HCT116 (cell line): Measurements from ENCODE around the gene SLC35G3. TPM values are rescaled to one million over a fixed set of nuclear protein-coding genes. Genes with fewer than 3 reads are reported as not detected.

ENCODE experiments used
- ATAC-seq: fragments of 200-7000 bp; cut with Tn5 transposase; 2 replicates; pipeline ENCODE4 v1.9.1; 2020; ENCODE audit warnings: mild to moderate bottlenecking, moderate library complexity
- BruUV-seq: library from RNA; stranded (reverse); fragments of 400-500 nt; replicated peaks from 2 replicates; lab custom pipeline; 2021; lab: Mats Ljungman, UMichigan
- CTCF ChIA-PET: fragments of 300-600 bp; sonication (Branson Sonifier 250); formaldehyde crosslinking; loops from one replicate; lab custom pipeline; 2021; ENCODE audit warnings: antibody characterized with exemption; lab: Charles Lee
- POLR2A ChIA-PET: fragments of 300-600, 350-600 bp; sonication (Branson Sonifier 250); formaldehyde crosslinking; loops from one replicate; lab custom pipeline; 2021; ENCODE audit warnings: antibody characterized with exemption; lab: Charles Lee
- RAD21 ChIA-PET, 2 experiments: fragments of 300-600 bp; sonication (Branson Sonifier 250); formaldehyde crosslinking; loops; one replicate each; lab custom pipeline; 2023; ENCODE audit warnings: low total read pairs in 2 of 2; ENCODE audit not compliant: uncharacterized antibody in 2 of 2, unreplicated experiment in 2 of 2, low non-redundant PET in 1 of 2; lab: Charles Lee
- DNase-seq: peaks from one replicate; pipeline ENCODE4 v3.0.0-alpha.2; 2010; ENCODE audit warnings: low read depth, low spot score
- H2AFZ ChIP-seq: fragments of 200-600 bp; shearing (Covaris generic), sonication (generic); 2 replicates; pipeline ENCODE4 v1.6.1; 2017; ENCODE audit warnings: low read depth, mixed run types, mixed read lengths, antibody characterized with exemption, low read length; ENCODE audit not compliant: poor library complexity, severe bottlenecking
- H3K27ac ChIP-seq: 2 replicates; pipeline ENCODE4 v1.5.1; 2012; ENCODE audit warnings: low read depth, low read length
- H3K27me3 ChIP-seq: fragments of 200-600 bp; sonication (generic); 2 replicates; pipeline ENCODE4 v1.6.1; 2016; ENCODE audit warnings: mixed run types, low read length, mixed read lengths; ENCODE audit not compliant: insufficient read depth
- H3K36me3 ChIP-seq, 2 experiments: fragments of 200-500 bp in 1 of 2; fragments of 200-600 bp in 1 of 2; sonication (Bioruptor generic) in 1 of 2; sonication (generic) in 1 of 2; 2 replicates each; pipeline versions ENCODE4 v1.5.1 to v1.6.1; 2014 to 2016; ENCODE audit warnings: low read length in 2 of 2, inconsistent platforms in 1 of 2, mixed read lengths in 1 of 2, mixed run types in 1 of 2; ENCODE audit not compliant: insufficient read depth in 2 of 2, control insufficient read depth in 1 of 2
- H3K4me1 ChIP-seq, 2 experiments: fragments of 200-600 bp in 1 of 2; sonication (generic) in 1 of 2; 2 replicates each; pipeline versions ENCODE4 v1.5.1 to v1.6.1; 2012 to 2017; ENCODE audit warnings: low read length in 2 of 2, inconsistent platforms in 1 of 2, mild to moderate bottlenecking in 1 of 2, mixed read lengths in 1 of 2, mixed run types in 1 of 2, moderate library complexity in 1 of 2; ENCODE audit not compliant: insufficient read depth in 2 of 2, control insufficient read depth in 1 of 2
- H3K4me2 ChIP-seq: fragments of 200-600 bp; sonication (generic); 2 replicates; pipeline ENCODE4 v1.6.1; 2017; ENCODE audit warnings: mixed run types, low read length, mixed read lengths
- H3K4me3 ChIP-seq, 2 experiments: fragments of 200-600 bp in 1 of 2; sonication (generic) in 1 of 2; replicated peaks in 1 of 2; 2 replicates each; pipeline ENCODE4 v1.5.1; 2011 to 2016; ENCODE audit warnings: low read length in 2 of 2, control low read depth in 1 of 2, low read depth in 1 of 2, mild to moderate bottlenecking in 1 of 2, mixed read lengths in 1 of 2, mixed run types in 1 of 2
- H3K79me2 ChIP-seq: fragments of 200-600 bp; sonication (generic); 2 replicates; pipeline ENCODE4 v1.6.1; 2017; ENCODE audit warnings: mild to moderate bottlenecking, mixed run types, low read length, moderate library complexity, mixed read lengths; ENCODE audit not compliant: insufficient read depth
- H3K9ac ChIP-seq: fragments of 200-600 bp; sonication (generic); 2 replicates; pipeline ENCODE4 v1.6.1; 2016; ENCODE audit warnings: low read length, mixed read lengths
- H3K9me2 ChIP-seq: fragments of 200-600 bp; sonication (generic), shearing (Covaris generic); 2 replicates; pipeline ENCODE4 v1.6.1; 2017; ENCODE audit warnings: mixed run types, mild to moderate bottlenecking, moderate library complexity; ENCODE audit not compliant: insufficient read depth
- H3K9me3 ChIP-seq, 2 experiments: fragments of 200-500 bp in 1 of 2; fragments of 200-600 bp in 1 of 2; sonication (Bioruptor generic) in 1 of 2; sonication (generic) in 1 of 2; 2 replicates each; pipeline ENCODE4 v1.6.1; 2014 to 2017; ENCODE audit warnings: low read length in 2 of 2, mixed read lengths in 2 of 2, inconsistent platforms in 1 of 2, low read depth in 1 of 2, mild to moderate bottlenecking in 1 of 2, mixed run types in 1 of 2, moderate library complexity in 1 of 2; ENCODE audit not compliant: control insufficient read depth in 1 of 2, insufficient read depth in 1 of 2
- H4K20me1 ChIP-seq: fragments of 200-600 bp; sonication (generic), shearing (Covaris generic); 2 replicates; pipeline ENCODE4 v1.6.1; 2017; ENCODE audit warnings: mixed run types, mild to moderate bottlenecking, moderate library complexity; ENCODE audit not compliant: insufficient read depth
- ATF3 ChIP-seq: IDR thresholded peaks from 2 replicates; pipeline ENCODE4 v1.6.1; 2012
- CEBPB ChIP-seq: IDR thresholded peaks from 2 replicates; pipeline ENCODE4 v1.6.1; 2012; ENCODE audit warnings: low read depth
- CTCF ChIP-seq, 3 experiments: fragments of 200-600 bp in 1 of 3; sonication (generic) in 1 of 3; IDR thresholded peaks in 2 of 3; conservative IDR thresholded peaks in 1 of 3; 2 replicates each; pipeline ENCODE4 v1.5.1; 2012 to 2017; ENCODE audit warnings: low read depth in 2 of 3, low read length in 2 of 3, antibody characterized with exemption in 1 of 3, borderline replicate concordance in 1 of 3, control low read depth in 1 of 3, mild to moderate bottlenecking in 1 of 3, mixed read lengths in 1 of 3, mixed run types in 1 of 3, moderate library complexity in 1 of 3; ENCODE audit not compliant: insufficient read depth in 1 of 3
- EGR1 ChIP-seq: IDR thresholded peaks from 2 replicates; pipeline ENCODE4 v1.6.1; 2012; ENCODE audit warnings: low read depth
- ELF1 ChIP-seq: IDR thresholded peaks from 2 replicates; pipeline ENCODE4 v1.6.1; 2012; ENCODE audit warnings: low read depth, borderline replicate concordance
- EZH2 ChIP-seq: fragments of 200-600 bp; sonication (generic); IDR thresholded peaks from 2 replicates; pipeline ENCODE4 v1.6.1; 2017; ENCODE audit warnings: antibody characterized with exemption, mixed run types
- EZH2phosphoT487 ChIP-seq: fragments of 200-600 bp; IDR thresholded peaks from 2 replicates; pipeline ENCODE4 v1.6.1; 2018; ENCODE audit warnings: antibody characterized with exemption, borderline replicate concordance
- FOSL1 ChIP-seq: IDR thresholded peaks from 2 replicates; pipeline ENCODE4 v1.6.1; 2012; ENCODE audit warnings: low read depth
- JUND ChIP-seq: IDR thresholded peaks from 2 replicates; pipeline ENCODE4 v1.6.1; 2012
- MAX ChIP-seq: IDR thresholded peaks from 2 replicates; pipeline ENCODE4 v1.6.1; 2012
- POLR2A ChIP-seq: IDR thresholded peaks from 2 replicates; pipeline ENCODE4 v1.7.0; 2011; ENCODE audit warnings: borderline replicate concordance; ENCODE audit not compliant: insufficient read depth, insufficient read length; ENCODE audit errors: extremely low read depth
- POLR2AphosphoS5 ChIP-seq: IDR thresholded peaks from 2 replicates; pipeline ENCODE4 v1.6.1; 2011; ENCODE audit warnings: mild to moderate bottlenecking, low read depth, low read length, moderate library complexity
- SP1 ChIP-seq: IDR thresholded peaks from 2 replicates; pipeline ENCODE4 v1.6.1; 2012; ENCODE audit warnings: low read depth
- SRF ChIP-seq: IDR thresholded peaks from 2 replicates; pipeline ENCODE4 v1.6.1; 2012; ENCODE audit warnings: low read depth
- TCF7L2 ChIP-seq: IDR thresholded peaks from 2 replicates; pipeline ENCODE4 v1.7.0; 2011; ENCODE audit warnings: borderline replicate concordance, inconsistent platforms; ENCODE audit not compliant: insufficient read depth, insufficient read length; ENCODE audit errors: extremely low read depth
- YY1 ChIP-seq: IDR thresholded peaks from 2 replicates; pipeline ENCODE4 v1.6.1; 2011; ENCODE audit warnings: low read length, low read depth, moderate library complexity, mild to moderate bottlenecking; ENCODE audit not compliant: insufficient replicate concordance; ENCODE audit errors: extremely low read depth
- ZBTB33 ChIP-seq: IDR thresholded peaks from 2 replicates; pipeline ENCODE4 v1.6.1; 2011; ENCODE audit warnings: mild to moderate bottlenecking, low read length, moderate library complexity; ENCODE audit not compliant: insufficient replicate concordance; ENCODE audit errors: extremely low read depth
- ZFX ChIP-seq: fragments of 450-650 bp; IDR thresholded peaks from 2 replicates; pipeline ENCODE4 v1.6.1; 2017
- intact Hi-C: fragments of 100-400 bp; cut with micrococcal nuclease; formaldehyde crosslinking; loops from 2 replicates; pipeline ENCODE4 v1.10.0; 2022
- total RNA-seq: library from RNA; stranded (reverse); gene quantifications from one replicate; pipeline ENCODE4 v1.2.1, GENCODE V29; 2021; ENCODE audit not compliant: unreplicated experiment

Gene SLC35G3
- total RNA-seq, 1 experiment from 2014 or later: not detected

GRCh38 chr17:35224436-35224835 is 30.2 kb upstream of the SLC35G3 start:
- Histone ChIP-seq H4K20me1 (no peaks in the 10 kb centered on the region), H3K79me2 (no peaks in the 10 kb centered on the region), H3K27me3 (0 out of 2 replicates have a peak, but pooled peaks cover 4% of the 10 kb centered on the region), H3K9me2 (no peaks in the 10 kb centered on the region), H2AFZ (no peak overlapping the region), H3K36me3 (no peaks in the 10 kb centered on the region), H3K4me1 (no peaks in the 10 kb centered on the region), H3K4me3 (no peak overlapping the region), H3K9me3 (no peaks in the 10 kb centered on the region), H3K27ac (no peak overlapping the region), H3K4me2 (no peak overlapping the region), H3K9ac (no peak overlapping the region)
- BruUV-seq: no TSS peak
- TF ChIP-seq POLR2A (no peak), JUND (no peak), SP1 (no peak), CEBPB (no peak), YY1 (no peak), ZBTB33 (no peak), EZH2phosphoT487 (no peak), ATF3 (no peak), EGR1 (no peak), ELF1 (no peak), FOSL1 (no peak), ZFX (no peak), EZH2 (no peak), POLR2AphosphoS5 (no peak), MAX (no peak), CTCF (IDR thresholded peaks at IDR 0.05 in 2 of 3, conservative IDR thresholded peaks at IDR 0.05 in 1 of 3; ENCODE audit: borderline replicate concordance in 1 of 3, insufficient read depth in 1 of 3, low read depth in 2 of 3, low read length in 2 of 3) (no peak), SRF (no peak), TCF7L2 (no peak)
- DNase-seq: no peak
- ChIA-PET RAD21 (no interaction called here), POLR2A (no interaction called here), CTCF (no interaction called here)
- intact Hi-C loops: no loop called here
- no peak for ATAC-seq
